GM21717 (cell line): ENCODE measurements around the gene KRCC1.
A peak's percentile ranks its signal among the peaks of the same experiment; 100 is the strongest.
"Not testable (repeated sequence)": the region's sequence is repeated elsewhere in the genome, so short reads cannot be mapped to it uniquely, and the experiment has no call there.

ENCODE experiments used
- ATAC-seq: cut with Tn5 transposase; IDR thresholded peaks from one replicate; pipeline ENCODE4 v1.9.1; 2021; ENCODE audit warnings: mild to moderate bottlenecking, moderate library complexity; ENCODE audit not compliant: unreplicated experiment

Gene KRCC1

GRCh38 chr2:88048541-88048940, 7.0 kb downstream of the KRCC1 start:
- no peak for ATAC-seq

- not testable (repeated sequence) for ATAC-seq
These were observed 10.0 kb downstream of the KRCC1 start for GRCh38 chr2:88045561-88045960.

GRCh38 chr2:88042476-88042875, 13.1 kb downstream of the KRCC1 start:
- no peak for ATAC-seq

GRCh38 chr2:88038263-88039105, 17.1 kb downstream of the KRCC1 start:
- no peak for ATAC-seq

- ATAC-seq, result no peak
These were observed 19.0 kb downstream of the KRCC1 start for GRCh38 chr2:88036606-88037005.

- no peak for ATAC-seq
These were observed 19.4 kb downstream of the KRCC1 start for GRCh38 chr2:88036182-88036581.

GRCh38 chr2:88032070-88032702, 23.4 kb downstream of the KRCC1 start:
- ATAC-seq, result no peak

GRCh38 chr2:88028931-88029330, 26.7 kb downstream of the KRCC1 start:
- ATAC-seq, result no peak

- peak; percentile 62 for ATAC-seq
These were observed 27.7 kb downstream of the KRCC1 start for GRCh38 chr2:88027697-88028389.

- no peak for ATAC-seq
These were observed 31.1 kb downstream of the KRCC1 start for GRCh38 chr2:88024509-88024908.

GRCh38 chr2:88022669-88022921, 33.0 kb downstream of the KRCC1 start:
- ATAC-seq, result no peak

GRCh38 chr2:88019985-88020384, 35.6 kb downstream of the KRCC1 start:
- ATAC-seq, result no peak

GRCh38 chr2:88018909-88019308, 36.7 kb downstream of the KRCC1 start:
- no peak for ATAC-seq

GRCh38 chr2:88018077-88018805, 37.3 kb downstream of the KRCC1 start:
- ATAC-seq, result not testable (repeated sequence)

- ATAC-seq, result not testable (repeated sequence)
These were observed 37.9 kb downstream of the KRCC1 start for GRCh38 chr2:88017780-88018038.

- peak; percentile 58 for ATAC-seq
These were observed 38.4 kb downstream of the KRCC1 start for GRCh38 chr2:88016960-88017779.

GRCh38 chr2:88016086-88016959, 39.3 kb downstream of the KRCC1 start, which contains the start of gene RNU2-63P:
TSS of gene RNU2-63P (minus strand) at chr2:88016547.
- ATAC-seq, result peak; percentile 89

- ATAC-seq, result no peak
These were observed 44.6 kb downstream of the KRCC1 start for GRCh38 chr2:88011011-88011410.

GRCh38 chr2:88010136-88010535, 45.4 kb downstream of the KRCC1 start:
- no peak for ATAC-seq
